ENCODE results near the gene JAKMIP3.

The JAKMIP3 gene

GRCh38 chr10:132111121-132111731, 45.5 kb downstream of the JAKMIP3 start:
- DNase-seq (ENCODE audit: low spot score): no peak

GRCh38 chr10:132111871-132112341, 46.2 kb downstream of the JAKMIP3 start:
- no peak for DNase-seq (ENCODE audit: low spot score)

GRCh38 chr10:132112611-132113010, 46.9 kb downstream of the JAKMIP3 start:
- DNase-seq (ENCODE audit: low spot score): no peak

GRCh38 chr10:132113206-132113605, 47.5 kb downstream of the JAKMIP3 start:
- no peak for DNase-seq (ENCODE audit: low spot score)

- DNase-seq (ENCODE audit: low spot score): no peak
Observed at GRCh38 chr10:132113766-132114365, 48.1 kb downstream of the JAKMIP3 start.

- DNase-seq (ENCODE audit: low spot score): no peak
Observed at GRCh38 chr10:132114953-132115520, 49.3 kb downstream of the JAKMIP3 start.
